Measurements from ENCODE around the gene ANKRD26. TPM values are rescaled to one million over a fixed set of nuclear protein-coding genes. Genes with fewer than 3 reads are reported as not detected.

The ANKRD26 gene
- total RNA-seq, 2 donors from 2014 or later = 3.9 to 11.0 TPM

DNA sequence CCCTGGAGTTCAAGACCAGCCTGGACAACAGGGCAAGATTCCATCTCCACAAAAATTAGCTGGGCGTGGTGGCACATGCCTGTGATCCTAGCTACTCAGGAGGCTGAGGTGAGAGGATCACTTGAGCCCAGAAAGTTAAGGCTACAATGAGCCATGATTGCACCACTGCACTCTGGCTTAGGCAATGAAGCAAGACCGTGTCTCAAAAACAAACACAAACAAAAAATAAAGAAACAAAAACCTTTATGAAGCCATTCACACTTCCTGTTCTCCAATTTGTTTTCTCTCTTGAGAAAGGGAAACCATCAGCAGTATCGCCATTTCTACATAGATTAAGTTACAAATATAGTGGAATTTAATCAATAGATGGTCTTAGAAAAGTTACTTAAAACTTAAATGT is 34.1 kb upstream of the ANKRD26 start:
- H3K27ac ChIP-seq = no peak overlapping the region
- H3K4me3 ChIP-seq = no peak overlapping the region
- H3K4me1 ChIP-seq = no peaks in the 10 kb centered on the region
- TF ChIP-seq, protein P1, sequence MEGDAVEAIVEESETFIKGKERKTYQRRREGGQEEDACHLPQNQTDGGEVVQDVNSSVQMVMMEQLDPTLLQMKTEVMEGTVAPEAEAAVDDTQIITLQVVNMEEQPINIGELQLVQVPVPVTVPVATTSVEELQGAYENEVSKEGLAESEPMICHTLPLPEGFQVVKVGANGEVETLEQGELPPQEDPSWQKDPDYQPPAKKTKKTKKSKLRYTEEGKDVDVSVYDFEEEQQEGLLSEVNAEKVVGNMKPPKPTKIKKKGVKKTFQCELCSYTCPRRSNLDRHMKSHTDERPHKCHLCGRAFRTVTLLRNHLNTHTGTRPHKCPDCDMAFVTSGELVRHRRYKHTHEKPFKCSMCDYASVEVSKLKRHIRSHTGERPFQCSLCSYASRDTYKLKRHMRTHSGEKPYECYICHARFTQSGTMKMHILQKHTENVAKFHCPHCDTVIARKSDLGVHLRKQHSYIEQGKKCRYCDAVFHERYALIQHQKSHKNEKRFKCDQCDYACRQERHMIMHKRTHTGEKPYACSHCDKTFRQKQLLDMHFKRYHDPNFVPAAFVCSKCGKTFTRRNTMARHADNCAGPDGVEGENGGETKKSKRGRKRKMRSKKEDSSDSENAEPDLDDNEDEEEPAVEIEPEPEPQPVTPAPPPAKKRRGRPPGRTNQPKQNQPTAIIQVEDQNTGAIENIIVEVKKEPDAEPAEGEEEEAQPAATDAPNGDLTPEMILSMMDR (IDR thresholded peaks at IDR 0.05) = no peak
- no peaks in the 10 kb centered on the region for H3K27me3 ChIP-seq
- no peaks in the 10 kb centered on the region for H3K9me3 ChIP-seq
- peaks cover 73% of the 10 kb centered on the region for H3K36me3 ChIP-seq
- DNase-seq (ENCODE audit: low spot score) = no peak

DNA sequence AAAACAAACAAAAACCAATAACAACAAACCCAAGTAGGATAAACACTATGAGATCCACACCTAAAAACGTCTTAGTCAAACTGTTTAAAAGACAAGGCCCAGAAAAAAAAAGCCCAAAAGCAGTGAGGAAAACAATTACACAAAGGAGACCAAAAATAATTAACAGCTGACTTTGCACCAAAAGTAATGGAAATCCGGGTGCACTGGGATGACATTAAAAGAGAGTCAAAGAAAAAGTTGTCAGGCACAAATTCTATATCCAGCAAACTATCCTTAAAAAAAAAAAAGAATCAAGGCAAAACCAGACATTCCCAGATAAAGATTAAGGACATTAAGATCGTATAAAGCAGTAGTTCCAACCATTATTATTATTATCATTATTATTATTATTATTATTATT is 7.9 kb upstream of the ANKRD26 start:
- Histone ChIP-seq H3K36me3 (peaks cover 45% of the 10 kb centered on the region), H3K4me3 (no peak overlapping the region)
- TF ChIP-seq, protein P1 (IDR thresholded peaks at IDR 0.05) = no peak

GRCh38 chr10:27104919-27105318 is 4.6 kb upstream of the ANKRD26 start:
- Histone ChIP-seq H3K27me3 (no peaks in the 10 kb centered on the region), H3K9me3 (no peaks in the 10 kb centered on the region), H3K27ac (no peak overlapping the region), H3K4me1 (peaks cover 0 to 6% of the 10 kb centered on the region in 2 donors), H3K4me3 (no peak overlapping the region), H3K36me3 (peaks cover 19% of the 10 kb centered on the region)
- DNase-seq (ENCODE audit: low spot score) = no peak
- TF ChIP-seq, protein P1 (IDR thresholded peaks at IDR 0.05) = no peak

More for the DNA sequence above, 7.9 kb upstream of the ANKRD26 start:
- H3K27ac ChIP-seq = no peak overlapping the region
- H3K27me3 ChIP-seq = no peaks in the 10 kb centered on the region
- no peaks in the 10 kb centered on the region for H3K9me3 ChIP-seq
- H3K4me1 ChIP-seq = no peaks in the 10 kb centered on the region
- DNase-seq (ENCODE audit: low spot score) = no peak

- Histone ChIP-seq H3K27ac (peak overlapping the region; percentile 74 to 95), H3K27me3 (no peaks in the 10 kb centered on the region), H3K9me3 (no peaks in the 10 kb centered on the region), H3K4me1 (peaks cover 0 to 18% of the 10 kb centered on the region in 2 donors), H3K4me3 (peak overlapping the region; percentile 61 to 81), H3K36me3 (no peaks in the 10 kb centered on the region)
- TF ChIP-seq, protein P1 (IDR thresholded peaks at IDR 0.05) = no peak
- DNase-seq (ENCODE audit: low spot score) = no peak
These were observed 586 bp upstream of the ANKRD26 start for GRCh38 chr10:27100813-27101347.

- peak overlapping the region; percentile 74 to 95 for H3K27ac ChIP-seq
- no peak for DNase-seq (ENCODE audit: low spot score)
- H3K4me3 ChIP-seq = peak overlapping the region; percentile 61 to 81
- TF ChIP-seq, protein P1 (IDR thresholded peaks at IDR 0.05) = no peak
- H3K27me3 ChIP-seq = no peaks in the 10 kb centered on the region
- no peaks in the 10 kb centered on the region for H3K9me3 ChIP-seq
- no peaks in the 10 kb centered on the region for H3K36me3 ChIP-seq
- H3K4me1 ChIP-seq = peaks cover 0 to 18% of the 10 kb centered on the region in 2 donors
These were observed 846 bp downstream of the ANKRD26 start for GRCh38 chr10:27099448-27099847.

Data from right atrium auricular region (tissue), 2 donors.